C4-2B (cell line): ENCODE results near the gene TMUB1.

ENCODE experiments used
- ZFX ChIP-seq: fragments of 450-650 bp; IDR thresholded peaks from 2 replicates; pipeline ENCODE4 v1.6.1; 2017
- TF ChIP-seq, protein P1 (sequence below): fragments of 450-650 bp; conservative IDR thresholded peaks from 2 replicates; pipeline ENCODE4 v1.5.1; 2017; ENCODE audit warnings: mild to moderate bottlenecking

DNA sequence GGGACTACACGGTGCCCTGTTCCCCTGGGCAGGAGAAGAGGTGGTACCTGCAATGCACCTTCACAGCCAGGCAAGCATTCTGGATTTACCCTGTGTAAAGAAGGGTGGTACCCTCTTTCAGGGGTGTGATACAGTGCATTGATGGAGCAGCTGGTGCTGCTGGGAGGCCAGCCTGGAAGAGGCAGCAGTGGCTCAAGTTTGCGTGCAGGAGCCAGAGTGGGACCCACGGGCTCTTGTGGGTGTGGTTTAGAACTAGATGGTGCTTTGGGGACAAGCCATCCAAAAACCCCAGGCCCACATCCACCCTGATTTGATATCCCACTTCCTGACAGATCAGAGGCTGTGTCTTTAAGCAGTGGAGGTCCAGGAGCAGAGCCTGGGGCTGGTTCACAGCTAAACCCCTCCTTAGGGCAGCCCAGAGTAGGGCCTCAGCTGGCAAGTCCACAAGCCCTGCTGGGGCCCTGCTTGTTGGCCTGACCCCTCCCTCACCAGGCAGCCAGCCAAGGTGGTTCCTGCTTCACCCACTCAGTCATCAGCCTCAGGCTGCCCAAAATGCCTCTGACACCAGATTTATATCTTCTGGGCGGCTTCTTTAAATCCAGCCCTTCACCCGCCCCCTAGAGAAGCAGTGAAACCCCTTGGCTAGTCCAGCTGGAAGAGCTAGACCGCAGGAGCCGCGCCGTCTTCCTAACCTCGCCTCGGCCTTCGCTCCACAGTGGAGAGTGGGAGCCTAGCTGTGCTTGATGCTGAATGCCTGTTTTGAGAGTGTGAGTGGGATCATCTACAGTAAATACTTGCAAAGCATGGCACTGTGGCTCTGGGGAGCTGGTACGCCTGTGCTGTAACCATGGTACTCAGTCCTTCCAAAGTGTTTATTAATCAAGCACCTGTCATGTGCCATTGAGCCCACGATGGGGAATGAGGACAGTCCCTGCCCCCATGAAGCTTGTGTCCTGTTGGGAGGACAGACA, 36.4 kb downstream of the TMUB1 start:
- TF ChIP-seq, protein P1, sequence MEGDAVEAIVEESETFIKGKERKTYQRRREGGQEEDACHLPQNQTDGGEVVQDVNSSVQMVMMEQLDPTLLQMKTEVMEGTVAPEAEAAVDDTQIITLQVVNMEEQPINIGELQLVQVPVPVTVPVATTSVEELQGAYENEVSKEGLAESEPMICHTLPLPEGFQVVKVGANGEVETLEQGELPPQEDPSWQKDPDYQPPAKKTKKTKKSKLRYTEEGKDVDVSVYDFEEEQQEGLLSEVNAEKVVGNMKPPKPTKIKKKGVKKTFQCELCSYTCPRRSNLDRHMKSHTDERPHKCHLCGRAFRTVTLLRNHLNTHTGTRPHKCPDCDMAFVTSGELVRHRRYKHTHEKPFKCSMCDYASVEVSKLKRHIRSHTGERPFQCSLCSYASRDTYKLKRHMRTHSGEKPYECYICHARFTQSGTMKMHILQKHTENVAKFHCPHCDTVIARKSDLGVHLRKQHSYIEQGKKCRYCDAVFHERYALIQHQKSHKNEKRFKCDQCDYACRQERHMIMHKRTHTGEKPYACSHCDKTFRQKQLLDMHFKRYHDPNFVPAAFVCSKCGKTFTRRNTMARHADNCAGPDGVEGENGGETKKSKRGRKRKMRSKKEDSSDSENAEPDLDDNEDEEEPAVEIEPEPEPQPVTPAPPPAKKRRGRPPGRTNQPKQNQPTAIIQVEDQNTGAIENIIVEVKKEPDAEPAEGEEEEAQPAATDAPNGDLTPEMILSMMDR: no peak
- TF ChIP-seq ZFX: no peak
